HEK293 (cell line): ENCODE data around the gene FXYD5.

Experiments
- INSM2 ChIP-seq: fragments of 450-650 bp; formaldehyde crosslinking; IDR thresholded peaks from 2 replicates; pipeline ENCODE4 v1.5.1; 2016; ENCODE audit warnings: missing biosample characterization, missing genetic modification characterization
- KLF10 ChIP-seq: fragments of 450-650 bp; IDR thresholded peaks from 2 replicates; pipeline ENCODE4 v1.5.1; 2018; ENCODE audit warnings: missing biosample characterization, mild to moderate bottlenecking, missing genetic modification characterization
- OVOL3 ChIP-seq: fragments of 450-650 bp; formaldehyde crosslinking; IDR thresholded peaks from 2 replicates; pipeline ENCODE4 v1.5.1; 2016; ENCODE audit warnings: missing biosample characterization, missing genetic modification characterization
- SALL2 ChIP-seq: fragments of 450-650 bp; formaldehyde crosslinking; IDR thresholded peaks from 2 replicates; pipeline ENCODE4 v1.5.0; 2017; ENCODE audit warnings: missing biosample characterization, mild to moderate bottlenecking, missing genetic modification characterization, borderline replicate concordance
- SCRT1 ChIP-seq: fragments of 450-650 bp; formaldehyde crosslinking; IDR thresholded peaks from 2 replicates; pipeline ENCODE4 v1.5.1; 2016; ENCODE audit warnings: missing biosample characterization, missing genetic modification characterization, borderline replicate concordance
- SETDB1 ChIP-seq: IDR thresholded peaks from one replicate; pipeline ENCODE4 v1.6.1; 2017; ENCODE audit warnings: mild to moderate bottlenecking, low read length, moderate library complexity, mixed read lengths; ENCODE audit not compliant: insufficient read length
- YY1 ChIP-seq: fragments of 450-650 bp; formaldehyde crosslinking; IDR thresholded peaks from 2 replicates; pipeline ENCODE4 v1.5.1; 2018; ENCODE audit warnings: missing biosample characterization, missing genetic modification characterization
- YY2 ChIP-seq: fragments of 450-650 bp; formaldehyde crosslinking; IDR thresholded peaks from 2 replicates; pipeline ENCODE4 v1.5.1; 2016; ENCODE audit warnings: missing biosample characterization, missing genetic modification characterization
- ZBTB1 ChIP-seq: fragments of 450-650 bp; formaldehyde crosslinking; IDR thresholded peaks from 2 replicates; pipeline ENCODE4 v1.5.1; 2016; ENCODE audit warnings: missing biosample characterization, missing genetic modification characterization
- ZNF10 ChIP-seq: fragments of 450-650 bp; formaldehyde crosslinking; IDR thresholded peaks from 2 replicates; pipeline ENCODE4 v1.5.1; 2017; ENCODE audit warnings: missing biosample characterization, missing genetic modification characterization
- ZNF114 ChIP-seq: fragments of 450-650 bp; formaldehyde crosslinking; IDR thresholded peaks from 2 replicates; pipeline ENCODE4 v1.5.0; 2017; ENCODE audit warnings: missing biosample characterization, missing genetic modification characterization
- ZNF138 ChIP-seq: fragments of 450-650 bp; formaldehyde crosslinking; IDR thresholded peaks from 2 replicates; pipeline ENCODE4 v1.5.1; 2016; ENCODE audit warnings: missing biosample characterization, missing genetic modification characterization, borderline replicate concordance
- ZNF223 ChIP-seq: fragments of 450-650 bp; formaldehyde crosslinking; IDR thresholded peaks from 2 replicates; pipeline ENCODE4 v1.5.1; 2016; ENCODE audit warnings: missing biosample characterization, missing genetic modification characterization
- ZNF248 ChIP-seq: fragments of 450-650 bp; formaldehyde crosslinking; IDR thresholded peaks from 2 replicates; pipeline ENCODE4 v1.5.1; 2017; ENCODE audit warnings: missing biosample characterization, missing genetic modification characterization
- ZNF280D ChIP-seq: fragments of 450-650 bp; formaldehyde crosslinking; IDR thresholded peaks from 2 replicates; pipeline ENCODE4 v1.5.1; 2016; ENCODE audit warnings: missing biosample characterization, missing genetic modification characterization
- ZNF335 ChIP-seq: fragments of 450-650 bp; formaldehyde crosslinking; conservative IDR thresholded peaks from 2 replicates; pipeline ENCODE4 v1.5.1; 2016; ENCODE audit warnings: missing biosample characterization, missing genetic modification characterization
- ZNF37A ChIP-seq: fragments of 450-650 bp; IDR thresholded peaks from 2 replicates; pipeline ENCODE4 v1.5.1; 2018; ENCODE audit warnings: missing biosample characterization, missing genetic modification characterization
- ZNF433 ChIP-seq: fragments of 450-650 bp; formaldehyde crosslinking; IDR thresholded peaks from 2 replicates; pipeline ENCODE4 v1.5.1; 2016; ENCODE audit warnings: missing biosample characterization, missing genetic modification characterization, low read depth
- ZNF473 ChIP-seq: fragments of 450-650 bp; formaldehyde crosslinking; IDR thresholded peaks from 2 replicates; pipeline ENCODE4 v1.5.1; 2017; ENCODE audit warnings: missing biosample characterization, missing genetic modification characterization
- ZNF488 ChIP-seq: fragments of 450-650 bp; formaldehyde crosslinking; IDR thresholded peaks from 2 replicates; pipeline ENCODE4 v1.5.1; 2016; ENCODE audit warnings: missing biosample characterization, missing genetic modification characterization
- ZNF549 ChIP-seq: fragments of 450-650 bp; IDR thresholded peaks from 2 replicates; pipeline ENCODE4 v1.5.1; 2018; ENCODE audit warnings: missing biosample characterization, missing genetic modification characterization, mild to moderate bottlenecking, inconsistent platforms, moderate library complexity
- ZNF561 ChIP-seq: fragments of 450-650 bp; IDR thresholded peaks from 2 replicates; pipeline ENCODE4 v1.5.1; 2018; ENCODE audit warnings: missing biosample characterization, missing genetic modification characterization, borderline replicate concordance
- ZNF571 ChIP-seq: fragments of 450-650 bp; formaldehyde crosslinking; IDR thresholded peaks from 2 replicates; pipeline ENCODE4 v1.5.0; 2017; ENCODE audit warnings: missing biosample characterization, missing genetic modification characterization
- ZNF580 ChIP-seq: fragments of 450-650 bp; formaldehyde crosslinking; IDR thresholded peaks from 2 replicates; pipeline ENCODE4 v1.5.1; 2016; ENCODE audit warnings: missing biosample characterization, missing genetic modification characterization
- ZNF600 ChIP-seq: fragments of 450-650 bp; formaldehyde crosslinking; IDR thresholded peaks from 2 replicates; pipeline ENCODE4 v1.5.1; 2016; ENCODE audit warnings: missing biosample characterization, missing genetic modification characterization
- ZNF621 ChIP-seq: fragments of 450-650 bp; formaldehyde crosslinking; IDR thresholded peaks from 2 replicates; pipeline ENCODE4 v1.5.1; 2017; ENCODE audit warnings: missing biosample characterization, missing genetic modification characterization
- ZNF624 ChIP-seq: fragments of 450-650 bp; formaldehyde crosslinking; IDR thresholded peaks from 2 replicates; pipeline ENCODE4 v1.5.1; 2017; ENCODE audit warnings: missing biosample characterization, missing genetic modification characterization
- ZNF629 ChIP-seq: fragments of 450-650 bp; formaldehyde crosslinking; IDR thresholded peaks from 2 replicates; pipeline ENCODE4 v1.5.1; 2017; ENCODE audit warnings: missing biosample characterization, missing genetic modification characterization
- ZNF768 ChIP-seq: fragments of 450-650 bp; formaldehyde crosslinking; IDR thresholded peaks from 2 replicates; pipeline ENCODE4 v1.5.1; 2018; ENCODE audit warnings: missing biosample characterization, mild to moderate bottlenecking, missing genetic modification characterization
- ZNF777 ChIP-seq: fragments of 450-650 bp; formaldehyde crosslinking; IDR thresholded peaks from 2 replicates; pipeline ENCODE4 v1.5.1; 2017; ENCODE audit warnings: missing biosample characterization, missing genetic modification characterization, borderline replicate concordance
- ZNF792 ChIP-seq: fragments of 450-650 bp; formaldehyde crosslinking; IDR thresholded peaks from 2 replicates; pipeline ENCODE4 v1.5.1; 2016; ENCODE audit warnings: missing biosample characterization, missing genetic modification characterization
- ZNF837 ChIP-seq: fragments of 450-650 bp; formaldehyde crosslinking; IDR thresholded peaks from 2 replicates; pipeline ENCODE4 v1.5.1; 2016; ENCODE audit warnings: missing biosample characterization, missing genetic modification characterization
- ZNF843 ChIP-seq: fragments of 450-650 bp; formaldehyde crosslinking; IDR thresholded peaks from 2 replicates; pipeline ENCODE4 v1.5.1; 2016; ENCODE audit warnings: missing biosample characterization, missing genetic modification characterization
- ZSCAN18 ChIP-seq: fragments of 450-650 bp; formaldehyde crosslinking; IDR thresholded peaks from 2 replicates; pipeline ENCODE4 v1.5.1; 2016; ENCODE audit warnings: missing biosample characterization, missing genetic modification characterization

Gene FXYD5

GRCh38 chr19:35154525-35155406, at the start of gene FXYD5 (continued):
- peak; percentile 77; the same call in 1 of the 2 replicates for TF ChIP-seq INSM2 (tag by site-specific recombination)
- peak; percentile 100 for TF ChIP-seq ZNF777 (tag by site-specific recombination)
- TF ChIP-seq ZNF37A (tag by site-specific recombination): no peak
- no peak for TF ChIP-seq ZNF621 (tag by site-specific recombination)
- TF ChIP-seq ZNF488: peak; percentile 84
- TF ChIP-seq ZNF580 (tag by site-specific recombination): peak; percentile 75; the same call in 1 of the 2 replicates
- no peak for TF ChIP-seq ZNF138 (tag by site-specific recombination)
- no peak for TF ChIP-seq ZSCAN18 (tag by site-specific recombination)
- no peak for TF ChIP-seq SETDB1
- TF ChIP-seq ZNF792 (tag by site-specific recombination): peak; percentile 92; the same call in 1 of the 2 replicates
- peak; percentile 97 for TF ChIP-seq ZNF600 (tag by site-specific recombination)
- peak; percentile 16; the same call in 1 of the 2 replicates for TF ChIP-seq YY1 (tag by site-specific recombination)
- no peak for TF ChIP-seq ZNF114 (tag by site-specific recombination)
- TF ChIP-seq ZNF629: peak; percentile 79; the same call in 1 of the 2 replicates
- TF ChIP-seq ZBTB1: 0 out of 2 replicates have a peak, but pooled peaks have one; percentile 36
- TF ChIP-seq ZNF10: no peak; the same call in 1 of the 2 replicates
- peak; percentile 100 for TF ChIP-seq ZNF335 (tag by site-specific recombination)
- no peak; the same call in none of the 2 replicates for TF ChIP-seq KLF10 (tag by site-specific recombination)
- peak; percentile 72; the same call in 1 of the 2 replicates for TF ChIP-seq ZNF837
- no peak for TF ChIP-seq ZNF223 (tag by site-specific recombination)
- TF ChIP-seq ZNF248: no peak
- no peak for TF ChIP-seq SALL2 (tag by site-specific recombination)
- TF ChIP-seq ZNF549: no peak
- peak; percentile 80; the same call in 1 of the 2 replicates for TF ChIP-seq OVOL3 (tag by site-specific recombination)
- no peak for TF ChIP-seq SCRT1
- peak; percentile 75 for TF ChIP-seq ZNF561 (tag by site-specific recombination)
- TF ChIP-seq ZNF571 (tag by site-specific recombination): no peak
- peak; percentile 77 for TF ChIP-seq YY2 (tag by site-specific recombination)
- TF ChIP-seq ZNF433 (tag by site-specific recombination): no peak
- TF ChIP-seq ZNF280D (tag by site-specific recombination): peak; percentile 49; the same call in 1 of the 2 replicates
- TF ChIP-seq ZNF768 (tag by site-specific recombination): no peak
- no peak for TF ChIP-seq ZNF473 (tag by site-specific recombination)
- no peak for TF ChIP-seq ZNF624 (tag by site-specific recombination)
- peak; percentile 87 for TF ChIP-seq ZNF843 (tag by site-specific recombination)
